K562 (cell line): ENCODE measurements around the gene CXXC1. TPM values are rescaled to one million over a fixed set of nuclear protein-coding genes. Genes with fewer than 3 reads are reported as not detected.

Experiments
- CBX2 ChIP-seq: fragments of 200-600 bp; sonication (generic); IDR thresholded peaks from one replicate; pipeline ENCODE4 v1.6.1; 2012; ENCODE audit warnings: mild to moderate bottlenecking, low read length, inconsistent platforms; ENCODE audit not compliant: insufficient read depth, poor library complexity, severe bottlenecking
- COPS2 ChIP-seq: fragments of 450-650 bp; conservative IDR thresholded peaks from 2 replicates; pipeline ENCODE4 v1.6.1; 2016; ENCODE audit warnings: mild to moderate bottlenecking, moderate library complexity
- DMBX1 ChIP-seq: fragments of 250-450 bp; sonication (Bioruptor Pico); IDR thresholded peaks from 2 replicates; pipeline ENCODE4 v1.8.0; 2022; ENCODE audit warnings: inconsistent platforms, mild to moderate bottlenecking, moderate library complexity, borderline replicate concordance
- EHMT2 ChIP-seq: fragments of 450-650 bp; IDR thresholded peaks from 2 replicates; pipeline ENCODE4 v1.6.1; 2018; ENCODE audit warnings: antibody characterized with exemption
- EP300 ChIP-seq: IDR thresholded peaks from 2 replicates; pipeline ENCODE4 v1.6.1; 2012; ENCODE audit warnings: low read length, improper control_type of control experiment
- HMGN3 ChIP-seq: IDR thresholded peaks from 2 replicates; pipeline ENCODE4 v1.6.1; 2011; ENCODE audit warnings: borderline replicate concordance, low read depth, mild to moderate bottlenecking, mixed read lengths, low read length; ENCODE audit not compliant: insufficient read length; ENCODE audit errors: extremely low read depth
- MTA3 ChIP-seq: fragments of 450-650 bp; formaldehyde crosslinking; IDR thresholded peaks from 2 replicates; pipeline ENCODE4 v1.6.1; 2017; ENCODE audit warnings: mild to moderate bottlenecking, borderline replicate concordance
- SMARCA5 ChIP-seq: fragments of 450-650 bp; IDR thresholded peaks from 2 replicates; pipeline ENCODE4 v1.6.1; 2016
- SREBF1 ChIP-seq: fragments of 150-350 bp; IDR thresholded peaks from 2 replicates; pipeline ENCODE4 v1.6.1; 2014; ENCODE audit warnings: antibody characterized with exemption, low read depth, low read length, borderline replicate concordance
- ZNF584 ChIP-seq: fragments of 200-800 bp; sonication (Bioruptor generic); IDR thresholded peaks from 2 replicates; pipeline ENCODE4 v1.6.1; 2016; ENCODE audit warnings: low read depth, mild to moderate bottlenecking, missing genetic modification characterization, missing compliant biosample characterization
- polyA plus RNA-seq, 8 experiments: library from polyadenylated mRNA; depleted of rRNA in 4 of 8; stranded (reverse) in 5 of 8; unstranded in 3 of 8; fragments of >200 nt; fragmentation: Nextera tagmentation in 2 of 8; fragmentation: Illumina TruSeq in 1 of 8; extraction: Ambion mirVana in 2 of 8; extraction: Trizol in 1 of 8; gene quantifications; 2 replicates each; pipeline versions ENCODE4 v1.2.1 to v1.2.3, GENCODE V29; 2011 to 2014; ENCODE audit warnings: inconsistent platforms in 1 of 8, missing spikeins in 1 of 8
- total RNA-seq, 7 experiments: library from RNA; depleted of rRNA in 6 of 7; stranded (reverse); fragments of >200 nt in 6 of 7; fragmentation: Illumina TruSeq in 2 of 7; extraction: Trizol in 2 of 7; gene quantifications; 2 replicates each; pipeline versions ENCODE4 v1.2.1 to v1.2.3, GENCODE V29; 2011 to 2021; ENCODE audit warnings: low replicate concordance in 1 of 7
- TF ChIP-seq, protein P1 (sequence below): fragments of 450-650 bp; formaldehyde crosslinking; IDR thresholded peaks from 2 replicates; pipeline ENCODE4 v1.4.0; 2022; ENCODE audit warnings: mild to moderate bottlenecking, moderate library complexity
- TF ChIP-seq, protein P2 (sequence below): fragments of 450-650 bp; conservative IDR thresholded peaks from 2 replicates; pipeline ENCODE4 v1.6.1; 2016; ENCODE audit warnings: missing genetic modification characterization, low read depth, mild to moderate bottlenecking, control low read depth, missing compliant biosample characterization
- TF ChIP-seq, protein P3 (sequence below): fragments of 250-450 bp; sonication (Bioruptor Pico); IDR thresholded peaks from 2 replicates; pipeline ENCODE4 v1.5.1; 2021; ENCODE audit warnings: mild to moderate bottlenecking
- TF ChIP-seq, protein P4 (sequence below): fragments of 200-800 bp; sonication (Bioruptor generic); IDR thresholded peaks from 2 replicates; pipeline ENCODE4 v1.6.1; 2016; ENCODE audit warnings: missing genetic modification characterization, missing compliant biosample characterization
- TF ChIP-seq, protein P5 (sequence below), 2 experiments: fragments of 450-650 bp in 1 of 2; sonication (generic) in 1 of 2; formaldehyde crosslinking in 1 of 2; IDR thresholded peaks in 1 of 2; conservative IDR thresholded peaks in 1 of 2; 2 replicates each; pipeline versions ENCODE4 v1.6.1 to v1.8.1; 2016 to 2023; ENCODE audit warnings: mild to moderate bottlenecking in 2 of 2, moderate library complexity in 2 of 2, inconsistent platforms in 1 of 2, missing genetic modification reagents in 1 of 2

Gene CXXC1
- total and polyA plus RNA-seq, 9 of the 15 experiments (the other 6 are each of a cell fraction or from before 2014, with no cell fraction given): 3.4 to 81.0 (median 34.1) TPM

DNA sequence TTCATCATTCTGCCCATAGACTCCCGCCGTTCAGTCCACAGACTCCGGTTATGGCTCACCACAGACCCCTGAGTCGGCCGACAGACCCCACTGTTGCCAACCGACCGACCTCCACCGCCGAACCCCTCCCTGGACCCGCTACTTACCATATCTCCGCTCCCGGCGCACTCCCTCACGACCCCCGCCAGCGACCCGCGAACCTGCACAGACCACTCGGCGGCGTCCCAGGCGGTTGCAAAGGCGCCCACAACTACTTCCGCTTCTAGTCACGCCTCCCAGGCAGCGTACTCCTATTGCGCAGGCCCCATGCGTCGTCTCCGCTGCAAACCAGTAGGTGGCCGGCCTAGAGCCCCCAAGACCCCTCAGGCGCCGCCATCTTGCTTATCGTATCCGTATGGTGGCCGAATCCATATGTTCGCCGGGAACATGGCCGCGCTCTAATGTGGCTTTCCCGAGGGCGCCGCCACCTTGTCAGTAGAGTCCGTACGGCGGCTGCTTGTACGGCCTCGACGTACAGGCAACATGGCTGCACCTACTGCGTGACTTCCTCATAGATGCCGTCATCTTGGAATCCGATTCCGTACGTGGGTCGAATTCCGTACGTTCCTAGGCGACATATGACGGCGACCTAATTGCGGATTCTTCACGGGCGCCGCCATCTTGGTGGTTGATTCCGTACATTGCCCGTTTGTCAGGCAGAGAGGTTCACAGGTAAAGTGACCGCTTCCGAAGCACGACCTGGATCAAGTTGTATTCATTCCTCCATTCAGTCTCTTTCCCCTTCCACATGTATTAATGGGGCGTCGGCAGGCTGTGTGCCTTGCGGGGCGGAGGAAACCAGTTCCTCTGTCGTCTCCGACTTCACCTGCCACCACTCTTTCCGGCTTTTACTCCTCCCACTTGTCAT is at the start of gene CXXC1 (continued):
- TF ChIP-seq MTA3 (peak; percentile 44; the same call in 1 of the 2 replicates), DMBX1 (CRISPR knock-in tag) (peak; percentile 93), EP300 (0 out of 2 replicates have a peak, but pooled peaks have one; percentile 4), ZNF584 (peak; percentile 99), HMGN3 (no peak), CBX2 (no peak), EHMT2 (no peak), SMARCA5 (no peak), SREBF1 (no peak), COPS2 (no peak)
- TF ChIP-seq, protein P1, sequence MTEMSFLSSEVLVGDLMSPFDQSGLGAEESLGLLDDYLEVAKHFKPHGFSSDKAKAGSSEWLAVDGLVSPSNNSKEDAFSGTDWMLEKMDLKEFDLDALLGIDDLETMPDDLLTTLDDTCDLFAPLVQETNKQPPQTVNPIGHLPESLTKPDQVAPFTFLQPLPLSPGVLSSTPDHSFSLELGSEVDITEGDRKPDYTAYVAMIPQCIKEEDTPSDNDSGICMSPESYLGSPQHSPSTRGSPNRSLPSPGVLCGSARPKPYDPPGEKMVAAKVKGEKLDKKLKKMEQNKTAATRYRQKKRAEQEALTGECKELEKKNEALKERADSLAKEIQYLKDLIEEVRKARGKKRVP: peak; percentile 5; the same call in 1 of the 2 replicates
- TF ChIP-seq, protein P2, sequence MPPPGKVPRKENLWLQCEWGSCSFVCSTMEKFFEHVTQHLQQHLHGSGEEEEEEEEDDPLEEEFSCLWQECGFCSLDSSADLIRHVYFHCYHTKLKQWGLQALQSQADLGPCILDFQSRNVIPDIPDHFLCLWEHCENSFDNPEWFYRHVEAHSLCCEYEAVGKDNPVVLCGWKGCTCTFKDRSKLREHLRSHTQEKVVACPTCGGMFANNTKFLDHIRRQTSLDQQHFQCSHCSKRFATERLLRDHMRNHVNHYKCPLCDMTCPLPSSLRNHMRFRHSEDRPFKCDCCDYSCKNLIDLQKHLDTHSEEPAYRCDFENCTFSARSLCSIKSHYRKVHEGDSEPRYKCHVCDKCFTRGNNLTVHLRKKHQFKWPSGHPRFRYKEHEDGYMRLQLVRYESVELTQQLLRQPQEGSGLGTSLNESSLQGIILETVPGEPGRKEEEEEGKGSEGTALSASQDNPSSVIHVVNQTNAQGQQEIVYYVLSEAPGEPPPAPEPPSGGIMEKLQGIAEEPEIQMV (tag): peak; percentile 72
- TF ChIP-seq, protein P3, sequence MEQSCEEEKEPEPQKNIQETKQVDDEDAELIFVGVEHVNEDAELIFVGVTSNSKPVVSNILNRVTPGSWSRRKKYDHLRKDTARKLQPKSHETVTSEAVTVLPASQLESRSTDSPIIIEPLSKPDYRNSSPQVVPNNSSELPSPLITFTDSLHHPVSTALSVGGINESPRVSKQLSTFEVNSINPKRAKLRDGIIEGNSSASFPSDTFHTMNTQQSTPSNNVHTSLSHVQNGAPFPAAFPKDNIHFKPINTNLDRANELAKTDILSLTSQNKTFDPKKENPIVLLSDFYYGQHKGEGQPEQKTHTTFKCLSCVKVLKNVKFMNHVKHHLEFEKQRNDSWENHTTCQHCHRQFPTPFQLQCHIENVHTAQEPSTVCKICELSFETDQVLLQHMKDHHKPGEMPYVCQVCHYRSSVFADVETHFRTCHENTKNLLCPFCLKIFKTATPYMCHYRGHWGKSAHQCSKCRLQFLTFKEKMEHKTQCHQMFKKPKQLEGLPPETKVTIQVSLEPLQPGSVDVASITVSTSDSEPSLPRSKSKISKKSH (CRISPR knock-in tag): no peak
- TF ChIP-seq, protein P4, sequence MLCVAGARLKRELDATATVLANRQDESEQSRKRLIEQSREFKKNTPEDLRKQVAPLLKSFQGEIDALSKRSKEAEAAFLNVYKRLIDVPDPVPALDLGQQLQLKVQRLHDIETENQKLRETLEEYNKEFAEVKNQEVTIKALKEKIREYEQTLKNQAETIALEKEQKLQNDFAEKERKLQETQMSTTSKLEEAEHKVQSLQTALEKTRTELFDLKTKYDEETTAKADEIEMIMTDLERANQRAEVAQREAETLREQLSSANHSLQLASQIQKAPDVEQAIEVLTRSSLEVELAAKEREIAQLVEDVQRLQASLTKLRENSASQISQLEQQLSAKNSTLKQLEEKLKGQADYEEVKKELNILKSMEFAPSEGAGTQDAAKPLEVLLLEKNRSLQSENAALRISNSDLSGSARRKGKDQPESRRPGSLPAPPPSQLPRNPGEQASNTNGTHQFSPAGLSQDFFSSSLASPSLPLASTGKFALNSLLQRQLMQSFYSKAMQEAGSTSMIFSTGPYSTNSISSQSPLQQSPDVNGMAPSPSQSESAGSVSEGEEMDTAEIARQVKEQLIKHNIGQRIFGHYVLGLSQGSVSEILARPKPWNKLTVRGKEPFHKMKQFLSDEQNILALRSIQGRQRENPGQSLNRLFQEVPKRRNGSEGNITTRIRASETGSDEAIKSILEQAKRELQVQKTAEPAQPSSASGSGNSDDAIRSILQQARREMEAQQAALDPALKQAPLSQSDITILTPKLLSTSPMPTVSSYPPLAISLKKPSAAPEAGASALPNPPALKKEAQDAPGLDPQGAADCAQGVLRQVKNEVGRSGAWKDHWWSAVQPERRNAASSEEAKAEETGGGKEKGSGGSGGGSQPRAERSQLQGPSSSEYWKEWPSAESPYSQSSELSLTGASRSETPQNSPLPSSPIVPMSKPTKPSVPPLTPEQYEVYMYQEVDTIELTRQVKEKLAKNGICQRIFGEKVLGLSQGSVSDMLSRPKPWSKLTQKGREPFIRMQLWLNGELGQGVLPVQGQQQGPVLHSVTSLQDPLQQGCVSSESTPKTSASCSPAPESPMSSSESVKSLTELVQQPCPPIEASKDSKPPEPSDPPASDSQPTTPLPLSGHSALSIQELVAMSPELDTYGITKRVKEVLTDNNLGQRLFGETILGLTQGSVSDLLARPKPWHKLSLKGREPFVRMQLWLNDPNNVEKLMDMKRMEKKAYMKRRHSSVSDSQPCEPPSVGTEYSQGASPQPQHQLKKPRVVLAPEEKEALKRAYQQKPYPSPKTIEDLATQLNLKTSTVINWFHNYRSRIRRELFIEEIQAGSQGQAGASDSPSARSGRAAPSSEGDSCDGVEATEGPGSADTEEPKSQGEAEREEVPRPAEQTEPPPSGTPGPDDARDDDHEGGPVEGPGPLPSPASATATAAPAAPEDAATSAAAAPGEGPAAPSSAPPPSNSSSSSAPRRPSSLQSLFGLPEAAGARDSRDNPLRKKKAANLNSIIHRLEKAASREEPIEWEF (CRISPR knock-in tag): peak; percentile 23; the same call in 1 of the 2 replicates
- TF ChIP-seq, protein P5, sequence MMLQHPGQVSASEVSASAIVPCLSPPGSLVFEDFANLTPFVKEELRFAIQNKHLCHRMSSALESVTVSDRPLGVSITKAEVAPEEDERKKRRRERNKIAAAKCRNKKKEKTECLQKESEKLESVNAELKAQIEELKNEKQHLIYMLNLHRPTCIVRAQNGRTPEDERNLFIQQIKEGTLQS (IDR thresholded peaks at IDR 0.05): no peak
- TF ChIP-seq, protein P5 (CRISPR knock-in tag; conservative IDR thresholded peaks at IDR 0.05): no peak; the same call in 1 of the 2 replicates
